Suprapubic skin (tissue), 4 donors: ENCODE data around the gene DCDC2C. TPM values are rescaled to one million over a fixed set of nuclear protein-coding genes. Genes with fewer than 3 reads are reported as not detected.

Source experiments
- DNase-seq, 2 donors: peaks; one replicate each; pipeline ENCODE4 v3.0.0-alpha.2; 2019; ENCODE audit warnings: low spot score in 2 of 2
- H3K27ac ChIP-seq: fragments of 200-600 bp; sonication (generic); one replicate; pipeline ENCODE4 v1.5.1; 2019
- H3K27me3 ChIP-seq: fragments of 200-600 bp; sonication (generic); one replicate; pipeline ENCODE4 v1.5.1; 2019
- H3K36me3 ChIP-seq: fragments of 200-600 bp; sonication (generic); one replicate; pipeline ENCODE4 v1.5.1; 2019
- H3K4me1 ChIP-seq: fragments of 200-600 bp; sonication (generic); one replicate; pipeline ENCODE4 v1.5.1; 2019
- H3K4me3 ChIP-seq: fragments of 200-600 bp; sonication (generic); one replicate; pipeline ENCODE4 v1.5.1; 2019; ENCODE audit warnings: mild to moderate bottlenecking
- H3K9me3 ChIP-seq: fragments of 200-600 bp; sonication (generic); one replicate; pipeline ENCODE4 v1.5.1; 2019
- EP300 ChIP-seq: sonication (generic); formaldehyde crosslinking; IDR thresholded peaks from one replicate; pipeline ENCODE4 v1.6.1; 2017; ENCODE audit warnings: antibody characterized with exemption
- POLR2A ChIP-seq, 2 donors: fragments of 450-650 bp; IDR thresholded peaks; one replicate each; pipeline ENCODE4 v1.6.1; 2017; ENCODE audit warnings: antibody characterized with exemption in 2 of 2, mild to moderate bottlenecking in 2 of 2, moderate library complexity in 2 of 2
- POLR2AphosphoS5 ChIP-seq, 3 donors: sonication (generic); formaldehyde crosslinking; IDR thresholded peaks; one replicate each; pipeline ENCODE4 v1.6.1; 2017; ENCODE audit warnings: antibody characterized with exemption in 3 of 3
- WGBS: methylation state at CpG from one replicate; pipeline ENCODE4 v1.1.5; 2018; 5-methylcytosine and 5-hydroxymethylcytosine counted together
- total RNA-seq, 4 donors: library from RNA; depleted of rRNA; stranded (reverse); fragments of >200 nt; gene quantifications; one replicate each; pipeline ENCODE4 v1.1.0, GENCODE V29; 2016
- TF ChIP-seq, protein P1 (sequence below), 2 donors: fragments of 200-600 bp in 1 of 2; fragments of 450-650 bp in 1 of 2; sonication (generic) in 1 of 2; IDR thresholded peaks; one replicate each; pipeline ENCODE4 v1.5.1; 2016 to 2019; ENCODE audit warnings: antibody characterized with exemption in 2 of 2, mild to moderate bottlenecking in 1 of 2, moderate library complexity in 1 of 2

Gene DCDC2C
- total RNA-seq, 4 donors from 2014 or later, result 1.0 TPM; not detected in 3

DNA sequence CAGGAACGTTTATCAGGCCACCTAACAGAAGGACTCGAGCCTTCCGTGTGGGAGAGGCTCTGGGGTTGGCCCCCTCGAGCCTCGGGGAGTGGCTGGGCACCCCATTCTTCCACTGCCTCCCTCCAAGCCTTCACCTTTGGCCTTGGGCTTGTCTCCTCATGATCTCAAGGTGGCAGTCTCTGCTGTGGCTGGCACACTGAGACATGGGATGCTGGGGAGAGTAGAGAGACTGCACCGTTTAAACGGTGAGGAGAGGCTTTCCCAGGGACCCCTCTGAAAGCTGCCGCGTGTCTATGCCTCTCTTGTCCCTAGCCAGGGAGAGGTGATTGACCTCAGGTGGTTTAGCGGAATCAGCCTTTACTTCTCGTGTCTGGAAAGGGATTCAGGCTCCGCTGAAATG lies 71.0 kb downstream of the DCDC2C start:
- Histone ChIP-seq H3K36me3 (no peaks in the 10 kb centered on the region), H3K27ac (no peak overlapping the region), H3K4me3 (no peak overlapping the region), H3K27me3 (no peaks in the 10 kb centered on the region), H3K4me1 (no peaks in the 10 kb centered on the region), H3K9me3 (no peaks in the 10 kb centered on the region)
- WGBS, result 81% methylated on average over 12 of the region's 12 CpGs
- TF ChIP-seq POLR2AphosphoS5 (IDR thresholded peaks at IDR 0.05) (no peak), POLR2A (IDR thresholded peaks at IDR 0.05) (no peak), EP300 (no peak)
- TF ChIP-seq, protein P1, sequence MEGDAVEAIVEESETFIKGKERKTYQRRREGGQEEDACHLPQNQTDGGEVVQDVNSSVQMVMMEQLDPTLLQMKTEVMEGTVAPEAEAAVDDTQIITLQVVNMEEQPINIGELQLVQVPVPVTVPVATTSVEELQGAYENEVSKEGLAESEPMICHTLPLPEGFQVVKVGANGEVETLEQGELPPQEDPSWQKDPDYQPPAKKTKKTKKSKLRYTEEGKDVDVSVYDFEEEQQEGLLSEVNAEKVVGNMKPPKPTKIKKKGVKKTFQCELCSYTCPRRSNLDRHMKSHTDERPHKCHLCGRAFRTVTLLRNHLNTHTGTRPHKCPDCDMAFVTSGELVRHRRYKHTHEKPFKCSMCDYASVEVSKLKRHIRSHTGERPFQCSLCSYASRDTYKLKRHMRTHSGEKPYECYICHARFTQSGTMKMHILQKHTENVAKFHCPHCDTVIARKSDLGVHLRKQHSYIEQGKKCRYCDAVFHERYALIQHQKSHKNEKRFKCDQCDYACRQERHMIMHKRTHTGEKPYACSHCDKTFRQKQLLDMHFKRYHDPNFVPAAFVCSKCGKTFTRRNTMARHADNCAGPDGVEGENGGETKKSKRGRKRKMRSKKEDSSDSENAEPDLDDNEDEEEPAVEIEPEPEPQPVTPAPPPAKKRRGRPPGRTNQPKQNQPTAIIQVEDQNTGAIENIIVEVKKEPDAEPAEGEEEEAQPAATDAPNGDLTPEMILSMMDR (IDR thresholded peaks at IDR 0.05), result no peak
- no peak for DNase-seq

DNA sequence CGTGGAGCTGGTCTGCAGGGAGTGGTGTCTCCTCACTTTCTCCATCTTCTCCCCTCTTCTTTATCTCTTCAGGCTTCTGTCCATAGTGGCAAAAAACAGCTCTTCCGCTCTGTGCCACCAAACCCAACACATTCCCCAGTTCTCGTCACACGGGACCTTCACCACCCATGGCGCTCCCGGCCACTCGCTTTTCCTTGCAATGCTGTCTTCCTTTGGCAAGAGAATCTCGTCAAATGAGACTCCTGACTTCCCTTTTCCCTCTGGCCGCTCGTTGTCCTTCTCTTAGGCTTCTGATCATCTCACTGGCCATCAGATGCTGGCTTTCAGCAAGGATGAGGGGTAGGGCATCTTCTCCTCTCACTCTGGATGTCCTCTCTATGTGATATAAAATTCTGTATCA lies 72.9 kb downstream of the DCDC2C start:
- DNase-seq, result no peak
- TF ChIP-seq POLR2AphosphoS5 (IDR thresholded peaks at IDR 0.05) (no peak), POLR2A (IDR thresholded peaks at IDR 0.05) (no peak), EP300 (no peak)
- TF ChIP-seq, protein P1 (IDR thresholded peaks at IDR 0.05), result no peak
- no peaks in the 10 kb centered on the region for H3K9me3 ChIP-seq
- H3K36me3 ChIP-seq, result no peaks in the 10 kb centered on the region
- no peaks in the 10 kb centered on the region for H3K27me3 ChIP-seq
- no peaks in the 10 kb centered on the region for H3K4me1 ChIP-seq
- no peak overlapping the region for H3K4me3 ChIP-seq
- 93% methylated on average over 10 of the region's 10 CpGs for WGBS
- no peak overlapping the region for H3K27ac ChIP-seq

DNA sequence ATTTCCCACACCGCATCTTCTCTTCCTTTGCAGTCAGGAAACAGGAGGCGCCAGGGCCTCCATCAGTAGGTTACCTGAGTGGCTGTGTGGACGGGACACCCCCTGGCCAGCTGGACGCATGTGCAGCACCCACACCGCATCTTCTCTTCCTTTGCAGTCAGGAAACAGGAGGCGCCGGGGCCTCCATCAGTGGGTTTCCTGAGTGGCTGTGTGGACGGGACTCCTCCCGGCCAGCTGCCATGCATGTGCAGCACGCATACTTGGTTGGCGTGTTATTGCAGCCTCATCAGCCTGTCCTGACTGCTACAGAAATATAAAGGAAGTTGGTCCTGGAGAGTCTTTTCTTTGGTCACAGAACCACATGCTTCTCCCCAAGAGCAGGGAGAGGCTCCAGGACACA lies 74.6 kb downstream of the DCDC2C start:
- Histone ChIP-seq H3K27me3 (no peaks in the 10 kb centered on the region), H3K27ac (no peak overlapping the region), H3K9me3 (no peaks in the 10 kb centered on the region), H3K36me3 (no peaks in the 10 kb centered on the region), H3K4me1 (no peaks in the 10 kb centered on the region), H3K4me3 (no peak overlapping the region)
- 60% methylated on average over 1 of the region's 11 CpGs for WGBS
- TF ChIP-seq POLR2AphosphoS5 (IDR thresholded peaks at IDR 0.05) (no peak), POLR2A (IDR thresholded peaks at IDR 0.05) (no peak), EP300 (no peak)
- TF ChIP-seq, protein P1 (IDR thresholded peaks at IDR 0.05), result no peak
- DNase-seq, result no peak

DNA sequence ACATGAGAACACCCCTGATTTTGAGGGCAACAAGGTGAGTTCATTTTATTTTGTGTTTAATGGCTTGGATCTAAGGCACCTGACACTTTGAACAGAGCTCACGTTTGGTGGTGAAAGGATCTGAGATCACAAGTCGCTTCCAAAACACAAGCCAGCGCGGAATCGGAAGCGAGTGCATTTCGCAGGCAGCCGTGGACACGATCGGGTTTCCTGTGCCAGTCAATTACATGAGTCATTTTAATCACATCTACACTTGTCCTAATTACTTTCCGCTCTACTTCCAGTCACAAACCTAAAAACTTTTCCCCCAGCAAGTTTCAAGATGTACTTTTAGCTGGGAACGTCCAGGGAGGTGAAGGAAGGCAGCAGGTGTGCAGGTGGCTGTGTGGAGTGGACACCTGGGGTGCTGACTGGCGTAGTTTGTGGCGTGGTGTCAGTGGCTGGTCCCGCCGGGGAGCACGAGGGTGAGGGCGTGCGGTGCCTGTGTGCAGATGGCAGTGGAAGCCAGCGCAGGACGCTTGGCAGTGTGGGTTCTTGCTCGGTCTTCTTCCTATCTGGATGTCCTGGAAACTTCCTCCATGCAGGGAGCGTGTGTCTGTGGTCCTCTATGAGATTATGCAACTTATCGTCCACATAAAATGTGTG lies 75.6 kb downstream of the DCDC2C start:
- no peaks in the 10 kb centered on the region for H3K9me3 ChIP-seq
- no peaks in the 10 kb centered on the region for H3K27me3 ChIP-seq
- no peak for TF ChIP-seq POLR2A (IDR thresholded peaks at IDR 0.05)
- TF ChIP-seq EP300, result no peak
- TF ChIP-seq, protein P1 (IDR thresholded peaks at IDR 0.05), result no peak
- no peak for TF ChIP-seq POLR2AphosphoS5 (IDR thresholded peaks at IDR 0.05)
- H3K27ac ChIP-seq, result no peak overlapping the region
- no peaks in the 10 kb centered on the region for H3K4me1 ChIP-seq
- WGBS, result 61% methylated on average over 24 of the region's 24 CpGs
- no peaks in the 10 kb centered on the region for H3K36me3 ChIP-seq
- H3K4me3 ChIP-seq, result no peak overlapping the region
- DNase-seq, result no peak

DNA sequence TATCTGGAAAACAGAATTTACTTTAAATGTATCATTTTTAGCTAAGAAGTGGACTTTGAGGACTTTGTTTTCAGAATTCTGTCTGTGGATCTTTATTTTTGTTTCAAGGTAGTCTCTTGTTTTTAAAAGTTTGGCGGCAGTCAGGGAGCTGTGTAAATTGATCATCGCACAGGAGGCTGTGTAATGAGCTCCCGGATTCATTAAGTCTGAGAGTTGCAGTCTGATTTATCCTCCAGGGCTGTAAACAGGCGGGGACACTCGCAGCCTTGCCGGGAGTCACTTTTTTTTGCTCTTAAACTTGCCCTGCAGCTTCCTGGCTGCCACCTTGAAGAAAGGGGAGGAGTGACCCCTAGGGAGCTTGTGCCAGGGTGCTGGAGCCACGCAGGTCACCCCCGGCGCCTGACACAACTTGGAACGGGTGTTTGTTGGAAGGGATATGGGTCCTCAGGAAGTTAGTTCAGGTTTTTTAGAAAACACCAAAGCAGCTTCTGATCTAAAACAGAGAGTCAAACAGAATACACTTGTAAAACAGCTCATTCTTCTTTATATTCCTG lies 76.2 kb downstream of the DCDC2C start:
- no peak overlapping the region for H3K4me3 ChIP-seq
- H3K36me3 ChIP-seq, result no peaks in the 10 kb centered on the region
- H3K4me1 ChIP-seq, result no peaks in the 10 kb centered on the region
- TF ChIP-seq POLR2A (IDR thresholded peaks at IDR 0.05) (no peak), POLR2AphosphoS5 (IDR thresholded peaks at IDR 0.05) (no peak), EP300 (no peak)
- TF ChIP-seq, protein P1 (IDR thresholded peaks at IDR 0.05), result no peak
- no peak for DNase-seq
- no peaks in the 10 kb centered on the region for H3K9me3 ChIP-seq
- H3K27ac ChIP-seq, result no peak overlapping the region
- H3K27me3 ChIP-seq, result no peaks in the 10 kb centered on the region
- 30% methylated on average over 10 of the region's 10 CpGs for WGBS
